Smooth muscle cell (in vitro differentiated cells): ENCODE data around the gene PLGLB1. TPM values are rescaled to one million over a fixed set of nuclear protein-coding genes. Genes with fewer than 3 reads are reported as not detected.
"Not testable (repeated sequence)": the region's sequence is repeated elsewhere in the genome, so short reads cannot be mapped to it uniquely, and the experiment has no call there.

ENCODE experiments used
- DNase-seq: peaks from one replicate; lab custom pipeline; 2025; ENCODE audit not compliant: unreplicated experiment; lab: John Stamatoyannopoulos, UW
- H2AFZ ChIP-seq: fragments of 200-600 bp; sonication (generic); 2 replicates; pipeline ENCODE4 v1.6.0; 2016; ENCODE audit warnings: antibody characterized with exemption, low read depth, mild to moderate bottlenecking
- H3F3A ChIP-seq: fragments of 200-600 bp; sonication (generic); 2 replicates; pipeline ENCODE4 v1.6.0; 2017; ENCODE audit warnings: antibody characterized with exemption, low read depth
- H3K27ac ChIP-seq: fragments of 200-600 bp; sonication (generic); 2 replicates; pipeline ENCODE4 v1.5.1; 2016; ENCODE audit warnings: low read depth, mild to moderate bottlenecking
- H3K27me3 ChIP-seq: fragments of 200-600 bp; sonication (generic); 2 replicates; pipeline ENCODE4 v1.6.1; 2016; ENCODE audit warnings: low read depth, mild to moderate bottlenecking
- H3K36me3 ChIP-seq: fragments of 200-600 bp; sonication (generic); 2 replicates; pipeline ENCODE4 v1.5.1; 2016; ENCODE audit warnings: low read depth
- H3K4me1 ChIP-seq: fragments of 200-600 bp; sonication (generic); 2 replicates; pipeline ENCODE4 v1.5.1; 2016; ENCODE audit warnings: low read depth
- H3K4me2 ChIP-seq: fragments of 200-600 bp; sonication (generic); 2 replicates; pipeline ENCODE4 v1.6.0; 2016; ENCODE audit warnings: mild to moderate bottlenecking
- H3K4me3 ChIP-seq: fragments of 200-600 bp; sonication (generic); 2 replicates; pipeline ENCODE4 v1.5.1; 2016; ENCODE audit warnings: mild to moderate bottlenecking
- H3K79me2 ChIP-seq: fragments of 200-600 bp; sonication (generic); 2 replicates; pipeline ENCODE4 v1.6.0; 2016; ENCODE audit warnings: low read depth, mild to moderate bottlenecking
- H3K9ac ChIP-seq: fragments of 200-600 bp; sonication (generic); 2 replicates; pipeline ENCODE4 v1.6.0; 2016; ENCODE audit warnings: low read depth
- H3K9me3 ChIP-seq: fragments of 200-600 bp; sonication (generic); replicated peaks from 2 replicates; pipeline ENCODE4 v1.5.1; 2016; ENCODE audit warnings: low read depth
- H4K20me1 ChIP-seq: fragments of 200-600 bp; sonication (generic); 2 replicates; pipeline ENCODE4 v1.6.0; 2016; ENCODE audit warnings: low read depth
- WGBS: methylation state at CpG from one replicate; pipeline ENCODE4 v1.1.7; 2016; ENCODE audit warnings: low lambda C conversion rate; 5-methylcytosine and 5-hydroxymethylcytosine counted together
- polyA plus RNA-seq: library from polyadenylated mRNA; unstranded; fragments of >200 nt; fragmentation: Nextera tagmentation; extraction: Ambion mirVana; gene quantifications from 2 replicates; pipeline ENCODE4 v1.2.1, GENCODE V29; 2016
- total RNA-seq: library from RNA; depleted of rRNA; stranded (reverse); fragments of >200 nt; gene quantifications from 2 replicates; pipeline ENCODE4 v1.2.3, GENCODE V29; 2014
- TF ChIP-seq, protein P1 (sequence below): fragments of 200-600 bp; sonication (generic); IDR thresholded peaks from 2 replicates; pipeline ENCODE4 v1.5.1; 2017; ENCODE audit warnings: borderline replicate concordance, mild to moderate bottlenecking, antibody characterized with exemption; ENCODE audit not compliant: insufficient read depth, poor library complexity, severe bottlenecking

The PLGLB1 gene
- total and polyA plus RNA-seq, 2 experiments from 2014 or later: 1.00 to 4.3 TPM

GRCh38 chr2:87041321-87041978, 19.8 kb upstream of the PLGLB1 start:
- H3K9me3 ChIP-seq, H2AFZ ChIP-seq, H3F3A ChIP-seq, H4K20me1 ChIP-seq, H3K79me2 ChIP-seq, H3K36me3 ChIP-seq, H3K27ac ChIP-seq, H3K4me1 ChIP-seq, H3K27me3 ChIP-seq, H3K9ac ChIP-seq, H3K4me2 ChIP-seq, H3K4me3 ChIP-seq, DNase-seq: not testable (repeated sequence)
- WGBS: no CpG with 5 or more reads among the region's 7 CpGs
- TF ChIP-seq, protein P1, sequence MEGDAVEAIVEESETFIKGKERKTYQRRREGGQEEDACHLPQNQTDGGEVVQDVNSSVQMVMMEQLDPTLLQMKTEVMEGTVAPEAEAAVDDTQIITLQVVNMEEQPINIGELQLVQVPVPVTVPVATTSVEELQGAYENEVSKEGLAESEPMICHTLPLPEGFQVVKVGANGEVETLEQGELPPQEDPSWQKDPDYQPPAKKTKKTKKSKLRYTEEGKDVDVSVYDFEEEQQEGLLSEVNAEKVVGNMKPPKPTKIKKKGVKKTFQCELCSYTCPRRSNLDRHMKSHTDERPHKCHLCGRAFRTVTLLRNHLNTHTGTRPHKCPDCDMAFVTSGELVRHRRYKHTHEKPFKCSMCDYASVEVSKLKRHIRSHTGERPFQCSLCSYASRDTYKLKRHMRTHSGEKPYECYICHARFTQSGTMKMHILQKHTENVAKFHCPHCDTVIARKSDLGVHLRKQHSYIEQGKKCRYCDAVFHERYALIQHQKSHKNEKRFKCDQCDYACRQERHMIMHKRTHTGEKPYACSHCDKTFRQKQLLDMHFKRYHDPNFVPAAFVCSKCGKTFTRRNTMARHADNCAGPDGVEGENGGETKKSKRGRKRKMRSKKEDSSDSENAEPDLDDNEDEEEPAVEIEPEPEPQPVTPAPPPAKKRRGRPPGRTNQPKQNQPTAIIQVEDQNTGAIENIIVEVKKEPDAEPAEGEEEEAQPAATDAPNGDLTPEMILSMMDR: peak; percentile 42

DNA sequence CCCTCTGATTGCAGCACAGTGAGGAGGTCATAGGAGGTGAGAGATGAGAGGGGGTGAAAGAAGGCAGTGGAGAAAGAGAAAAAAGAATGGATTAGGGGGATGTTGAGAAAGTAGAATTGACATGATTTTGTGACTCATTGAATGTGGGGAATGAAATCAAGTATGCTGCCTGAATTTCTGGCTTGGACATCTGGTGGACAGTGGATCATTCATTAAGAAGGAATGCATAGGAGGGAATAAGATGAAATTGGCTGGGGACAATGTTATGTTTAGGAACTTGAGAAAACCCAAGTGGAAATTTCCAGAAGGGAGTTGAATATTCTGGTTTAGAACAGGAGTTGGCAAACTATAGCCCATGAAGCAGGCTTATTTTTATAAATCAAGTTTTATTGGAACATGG, 7.0 kb upstream of the PLGLB1 start:
- not testable (repeated sequence) for H3K9me3 ChIP-seq, H3K79me2 ChIP-seq, H3K9ac ChIP-seq, H2AFZ ChIP-seq, H4K20me1 ChIP-seq, H3K36me3 ChIP-seq, DNase-seq, H3K4me3 ChIP-seq, H3K4me2 ChIP-seq, H3K4me1 ChIP-seq, H3K27ac ChIP-seq, H3K27me3 ChIP-seq, H3F3A ChIP-seq

GRCh38 chr2:87026816-87027215, 5.2 kb upstream of the PLGLB1 start:
- H4K20me1 ChIP-seq, H3K4me1 ChIP-seq: not testable (repeated sequence)
- no CpG with 5 or more reads among the region's 1 CpG for WGBS

GRCh38 chr2:87025927-87026326, 4.3 kb upstream of the PLGLB1 start:
- not testable (repeated sequence) for H3K9me3 ChIP-seq, H3K4me1 ChIP-seq, H3K9ac ChIP-seq, H3F3A ChIP-seq, H3K36me3 ChIP-seq, H3K27ac ChIP-seq, H3K79me2 ChIP-seq, DNase-seq, H3K4me3 ChIP-seq, H4K20me1 ChIP-seq, H3K27me3 ChIP-seq, H2AFZ ChIP-seq, H3K4me2 ChIP-seq
- WGBS: 36% methylated on average over 4 of the region's 6 CpGs

More at GRCh38 chr2:87026816-87027215, 5.2 kb upstream of the PLGLB1 start:
- H3K9me3 ChIP-seq, H3K4me2 ChIP-seq, H3F3A ChIP-seq, H3K4me3 ChIP-seq, H3K9ac ChIP-seq, H3K27me3 ChIP-seq, H3K36me3 ChIP-seq, DNase-seq, H2AFZ ChIP-seq, H3K79me2 ChIP-seq, H3K27ac ChIP-seq: not testable (repeated sequence)

- not testable (repeated sequence) for DNase-seq, H3K9me3 ChIP-seq, H4K20me1 ChIP-seq, H3K4me1 ChIP-seq, H3K4me3 ChIP-seq, H3K4me2 ChIP-seq, H3F3A ChIP-seq, H3K36me3 ChIP-seq, H3K27ac ChIP-seq, H2AFZ ChIP-seq, H3K79me2 ChIP-seq, H3K27me3 ChIP-seq, H3K9ac ChIP-seq
- WGBS: 63% methylated on average over 5 of the region's 8 CpGs
These were observed 2.5 kb upstream of the PLGLB1 start for GRCh38 chr2:87023988-87024615.

- DNase-seq, H3K4me2 ChIP-seq, H3K9ac ChIP-seq, H3F3A ChIP-seq, H3K27me3 ChIP-seq, H3K27ac ChIP-seq, H3K4me3 ChIP-seq, H3K79me2 ChIP-seq, H3K4me1 ChIP-seq, H4K20me1 ChIP-seq, H2AFZ ChIP-seq, H3K36me3 ChIP-seq, H3K9me3 ChIP-seq: not testable (repeated sequence)
- WGBS: no CpG with 5 or more reads among the region's 8 CpGs
These were observed 601 bp downstream of the PLGLB1 start for GRCh38 chr2:87021043-87021442.

GRCh38 chr2:87019053-87019452, 2.6 kb downstream of the PLGLB1 start:
- not testable (repeated sequence) for H3K79me2 ChIP-seq, H3K36me3 ChIP-seq, H4K20me1 ChIP-seq, H2AFZ ChIP-seq, H3K9ac ChIP-seq, H3K4me1 ChIP-seq, H3K27ac ChIP-seq, DNase-seq, H3K27me3 ChIP-seq, H3F3A ChIP-seq, H3K9me3 ChIP-seq, H3K4me3 ChIP-seq, H3K4me2 ChIP-seq
- 87% methylated on average over 6 of the region's 9 CpGs for WGBS
